ENCODE results near the gene PDCD2.

DNA sequence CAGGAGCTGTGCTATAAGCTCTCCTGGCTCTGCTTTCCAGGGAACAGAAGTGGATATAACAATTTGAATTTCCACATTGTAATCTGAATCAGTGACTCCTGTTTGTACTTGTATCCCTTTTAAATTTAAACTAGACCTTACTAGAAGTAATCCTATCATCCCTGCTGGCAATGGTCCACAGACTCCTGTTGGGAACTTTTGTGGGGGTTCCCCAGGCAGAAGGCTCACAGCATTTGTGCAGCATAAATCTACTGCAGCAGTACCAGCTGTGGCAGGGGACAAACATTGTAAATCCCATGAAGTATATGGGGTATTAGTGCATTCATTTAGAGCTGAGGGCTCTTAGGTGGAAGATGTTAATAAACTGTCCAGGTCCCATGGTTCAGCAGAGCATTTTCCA lies 12.0 kb upstream of the PDCD2 start:
- TF ChIP-seq, protein P1, sequence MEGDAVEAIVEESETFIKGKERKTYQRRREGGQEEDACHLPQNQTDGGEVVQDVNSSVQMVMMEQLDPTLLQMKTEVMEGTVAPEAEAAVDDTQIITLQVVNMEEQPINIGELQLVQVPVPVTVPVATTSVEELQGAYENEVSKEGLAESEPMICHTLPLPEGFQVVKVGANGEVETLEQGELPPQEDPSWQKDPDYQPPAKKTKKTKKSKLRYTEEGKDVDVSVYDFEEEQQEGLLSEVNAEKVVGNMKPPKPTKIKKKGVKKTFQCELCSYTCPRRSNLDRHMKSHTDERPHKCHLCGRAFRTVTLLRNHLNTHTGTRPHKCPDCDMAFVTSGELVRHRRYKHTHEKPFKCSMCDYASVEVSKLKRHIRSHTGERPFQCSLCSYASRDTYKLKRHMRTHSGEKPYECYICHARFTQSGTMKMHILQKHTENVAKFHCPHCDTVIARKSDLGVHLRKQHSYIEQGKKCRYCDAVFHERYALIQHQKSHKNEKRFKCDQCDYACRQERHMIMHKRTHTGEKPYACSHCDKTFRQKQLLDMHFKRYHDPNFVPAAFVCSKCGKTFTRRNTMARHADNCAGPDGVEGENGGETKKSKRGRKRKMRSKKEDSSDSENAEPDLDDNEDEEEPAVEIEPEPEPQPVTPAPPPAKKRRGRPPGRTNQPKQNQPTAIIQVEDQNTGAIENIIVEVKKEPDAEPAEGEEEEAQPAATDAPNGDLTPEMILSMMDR (IDR thresholded peaks at IDR 0.05): no peak
- no peak for TF ChIP-seq POLR2A (IDR thresholded peaks at IDR 0.05)
